HepG2 (cell line): ENCODE measurements around the gene MIER1.

Experiments
- CREB1 ChIP-seq, 2 experiments: fragments of 450-650 bp in 1 of 2; IDR thresholded peaks; 2 replicates each; pipeline ENCODE4 v1.6.1; 2016 to 2017; ENCODE audit warnings: control low read depth in 1 of 2, mild to moderate bottlenecking in 1 of 2, missing compliant biosample characterization in 1 of 2, missing genetic modification characterization in 1 of 2
- FOXM1 ChIP-seq: sonication (generic); formaldehyde crosslinking; IDR thresholded peaks from 2 replicates; pipeline ENCODE4 v1.5.0; 2020; ENCODE audit warnings: missing genetic modification reagents
- ZBTB21 ChIP-seq: sonication (generic); formaldehyde crosslinking; IDR thresholded peaks from 2 replicates; pipeline ENCODE4 v1.4.0; 2020; ENCODE audit warnings: missing genetic modification reagents

- no peak for TF ChIP-seq CREB1 (IDR thresholded peaks at IDR 0.05)
- no peak for TF ChIP-seq CREB1 (CRISPR knock-in tag; IDR thresholded peaks at IDR 0.05)
- TF ChIP-seq ZBTB21 (CRISPR knock-in tag) = no peak
- TF ChIP-seq FOXM1 (CRISPR knock-in tag) = no peak
These were observed 75.0 kb downstream of the MIER1 start for GRCh38 chr1:66999640-67000400.
